AG04450 (cell line): ENCODE results near the gene C3orf22. TPM values are rescaled to one million over a fixed set of nuclear protein-coding genes. Genes with fewer than 3 reads are reported as not detected.

Experiments
- CTCF ChIA-PET: fragments of 300-600, 350-600 bp; formaldehyde crosslinking; extraction: SDS; loops from one replicate; lab custom pipeline; 2022; ENCODE audit warnings: antibody characterized with exemption, inconsistent platforms; lab: Charles Lee
- POLR2A ChIA-PET: fragments of 350-600 bp; formaldehyde crosslinking; extraction: SDS; loops from one replicate; lab custom pipeline; 2021; ENCODE audit warnings: antibody characterized with exemption, inconsistent platforms; lab: Yijun Ruan, JAX
- DNase-seq: peaks from one replicate; pipeline ENCODE4 v3.0.0-alpha.2; 2011; ENCODE audit warnings: low read depth, low spot score
- H3K27ac ChIP-seq: one replicate; pipeline ENCODE4 v1.5.1; 2012; ENCODE audit warnings: low read depth, low read length, control low read depth
- H3K27me3 ChIP-seq: one replicate; pipeline ENCODE4 v1.6.0; 2012; ENCODE audit warnings: low read length; ENCODE audit not compliant: control insufficient read depth, insufficient read depth
- H3K4me3 ChIP-seq: 2 replicates; pipeline ENCODE4 v1.5.1; 2011; ENCODE audit warnings: mild to moderate bottlenecking, low read depth, low read length, control low read depth
- H3K9me3 ChIP-seq: 2 replicates; pipeline ENCODE4 v1.5.1; 2012; ENCODE audit warnings: low read length; ENCODE audit not compliant: control insufficient read depth, insufficient read depth
- polyA plus RNA-seq: library from polyadenylated mRNA; depleted of rRNA; stranded (reverse); fragments of >200 nt; gene quantifications from 2 replicates; pipeline ENCODE4 v1.2.3, GENCODE V29; 2011
- TF ChIP-seq, protein P1 (sequence below): IDR thresholded peaks from 2 replicates; pipeline ENCODE4 v1.5.1; 2011; ENCODE audit warnings: low read depth, low read length, control low read depth, inconsistent platforms

Gene C3orf22
- polyA plus RNA-seq, 1 experiment: not detected

DNA sequence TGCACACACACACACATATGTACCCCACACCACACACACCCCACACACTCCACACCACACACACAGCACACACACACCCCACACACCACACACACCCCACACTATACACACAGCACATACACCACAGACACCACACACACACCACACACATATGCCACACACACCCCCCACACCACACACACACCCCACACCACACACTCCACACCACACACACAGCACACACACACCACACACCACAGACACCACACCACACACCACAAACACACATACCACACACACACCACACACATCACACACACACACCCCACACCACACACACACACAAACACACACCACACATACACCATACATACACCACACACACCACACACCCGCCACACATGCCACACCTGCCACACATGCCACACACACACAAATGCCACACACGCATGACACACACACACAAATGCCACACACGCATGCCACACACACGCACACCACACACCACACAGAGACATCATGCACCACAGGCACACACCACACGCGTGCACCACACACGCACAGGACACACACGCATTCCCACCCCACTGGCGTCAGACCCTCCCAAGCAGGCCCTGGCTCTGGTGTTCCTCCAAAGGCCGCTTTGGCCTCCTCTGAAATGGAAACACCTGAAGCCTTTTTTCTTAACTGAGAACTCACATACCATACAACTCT, 19.0 kb downstream of the C3orf22 start:
- DNase-seq: no peak
- H3K27ac ChIP-seq: no peak overlapping the region
- CTCF ChIA-PET: no interaction called here
- H3K9me3 ChIP-seq: peaks cover 14% of the 10 kb centered on the region; the same call in 1 of the 2 replicates
- H3K27me3 ChIP-seq: peaks cover 26% of the 10 kb centered on the region
- TF ChIP-seq, protein P1, sequence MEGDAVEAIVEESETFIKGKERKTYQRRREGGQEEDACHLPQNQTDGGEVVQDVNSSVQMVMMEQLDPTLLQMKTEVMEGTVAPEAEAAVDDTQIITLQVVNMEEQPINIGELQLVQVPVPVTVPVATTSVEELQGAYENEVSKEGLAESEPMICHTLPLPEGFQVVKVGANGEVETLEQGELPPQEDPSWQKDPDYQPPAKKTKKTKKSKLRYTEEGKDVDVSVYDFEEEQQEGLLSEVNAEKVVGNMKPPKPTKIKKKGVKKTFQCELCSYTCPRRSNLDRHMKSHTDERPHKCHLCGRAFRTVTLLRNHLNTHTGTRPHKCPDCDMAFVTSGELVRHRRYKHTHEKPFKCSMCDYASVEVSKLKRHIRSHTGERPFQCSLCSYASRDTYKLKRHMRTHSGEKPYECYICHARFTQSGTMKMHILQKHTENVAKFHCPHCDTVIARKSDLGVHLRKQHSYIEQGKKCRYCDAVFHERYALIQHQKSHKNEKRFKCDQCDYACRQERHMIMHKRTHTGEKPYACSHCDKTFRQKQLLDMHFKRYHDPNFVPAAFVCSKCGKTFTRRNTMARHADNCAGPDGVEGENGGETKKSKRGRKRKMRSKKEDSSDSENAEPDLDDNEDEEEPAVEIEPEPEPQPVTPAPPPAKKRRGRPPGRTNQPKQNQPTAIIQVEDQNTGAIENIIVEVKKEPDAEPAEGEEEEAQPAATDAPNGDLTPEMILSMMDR: no peak
- POLR2A ChIA-PET: no interaction called here
- no peak overlapping the region for H3K4me3 ChIP-seq

DNA sequence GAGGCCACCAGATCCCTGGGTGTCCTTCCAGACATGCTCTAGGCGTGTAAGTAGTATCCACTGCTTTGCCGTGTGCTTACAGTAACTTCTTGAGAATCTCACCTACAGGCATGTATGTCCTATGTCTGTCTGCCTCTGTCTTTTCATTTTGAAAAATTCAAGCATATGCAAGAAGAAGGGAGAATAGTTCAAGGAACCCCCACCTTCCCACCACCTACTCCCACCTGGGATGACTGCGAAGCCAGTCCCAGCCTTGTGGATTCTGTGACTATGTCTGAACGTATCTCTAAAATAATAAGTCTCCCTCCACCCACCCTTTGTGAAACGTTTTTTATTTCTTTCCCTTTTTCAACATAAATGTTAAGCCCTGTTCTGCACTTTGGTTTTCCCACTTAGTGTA, 19.8 kb downstream of the C3orf22 start:
- Histone ChIP-seq H3K9me3 (peaks cover 14% of the 10 kb centered on the region; the same call in 1 of the 2 replicates), H3K4me3 (no peak overlapping the region), H3K27me3 (peaks cover 26% of the 10 kb centered on the region), H3K27ac (no peak overlapping the region)
- POLR2A ChIA-PET: no interaction called here
- DNase-seq: no peak
- CTCF ChIA-PET: interaction anchor here (2.2 kb wide), 1 partner anchor 16 kb away, joined by 9 read pairs; the partner anchor contains the start of gene CHST13
- TF ChIP-seq, protein P1: no peak

DNA sequence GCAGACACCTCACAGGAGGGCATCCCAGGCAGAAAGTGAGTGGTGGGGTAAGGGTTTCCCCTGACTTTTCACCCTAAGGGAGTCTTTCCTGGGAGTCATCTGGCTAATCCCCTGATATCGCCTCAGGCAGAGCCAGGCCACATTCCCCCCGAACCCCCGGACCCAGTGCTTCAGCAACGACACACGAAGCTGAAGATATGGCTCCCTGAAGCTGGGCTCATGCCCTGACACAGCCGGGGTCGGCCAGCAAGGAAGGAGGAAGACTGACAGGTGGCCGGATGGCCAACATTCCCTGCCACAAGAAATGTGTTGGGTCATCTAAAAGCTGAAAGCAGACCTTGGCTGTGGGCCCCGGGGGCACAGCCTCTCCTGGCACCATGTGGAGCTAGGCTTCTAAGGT, 20.4 kb downstream of the C3orf22 start:
- ChIA-PET POLR2A (no interaction called here), CTCF (interaction anchor here (2.2 kb wide), 1 partner anchor 15 kb away, joined by 9 read pairs; the partner anchor contains the start of gene CHST13)
- TF ChIP-seq, protein P1: no peak

DNA sequence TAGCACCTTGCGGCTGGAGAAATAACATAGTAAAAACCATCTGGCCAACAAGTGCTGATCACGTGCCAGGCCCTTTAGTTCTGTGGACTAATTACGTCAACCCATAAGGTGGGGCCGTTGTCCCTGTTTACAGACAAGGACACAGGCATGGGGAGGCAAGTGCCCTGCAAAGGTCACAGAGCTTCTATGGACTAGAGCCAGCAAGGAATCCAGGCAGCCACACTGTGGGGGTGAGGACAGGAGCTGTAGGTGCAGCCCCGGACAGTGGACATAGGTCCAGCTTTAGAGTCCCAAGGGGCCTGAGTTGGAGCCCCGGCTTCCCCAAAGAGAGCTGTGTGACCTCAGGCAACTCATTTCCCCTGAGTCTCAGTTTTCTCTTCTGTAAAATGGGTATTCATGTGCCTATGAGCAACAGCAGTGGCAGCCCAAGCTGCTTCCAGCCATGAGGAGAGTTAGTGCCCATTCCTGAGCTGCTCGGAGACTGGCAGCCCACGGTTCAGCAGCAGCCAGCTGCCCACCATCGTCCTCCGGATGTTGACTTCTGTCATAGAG, 20.9 kb downstream of the C3orf22 start:
- Histone ChIP-seq H3K27ac (no peak overlapping the region), H3K4me3 (no peak overlapping the region), H3K9me3 (peaks cover 12% of the 10 kb centered on the region; the same call in 1 of the 2 replicates), H3K27me3 (peaks cover 33% of the 10 kb centered on the region)
- DNase-seq: no peak
- TF ChIP-seq, protein P1: no peak
- ChIA-PET POLR2A (no interaction called here), CTCF (interaction anchor here (2.2 kb wide), 1 partner anchor 15 kb away, joined by 9 read pairs; the partner anchor contains the start of gene CHST13)

More for the DNA sequence above, 20.4 kb downstream of the C3orf22 start:
- no peak overlapping the region for H3K4me3 ChIP-seq
- peaks cover 28% of the 10 kb centered on the region for H3K27me3 ChIP-seq
- DNase-seq: no peak
- peaks cover 14% of the 10 kb centered on the region; the same call in 1 of the 2 replicates for H3K9me3 ChIP-seq
- no peak overlapping the region for H3K27ac ChIP-seq
